H1 (cell line): ENCODE data around the gene NXNL2. TPM values are rescaled to one million over a fixed set of nuclear protein-coding genes. Genes with fewer than 3 reads are reported as not detected.

Experiments
- CHD1 ChIP-seq: IDR thresholded peaks from 2 replicates; pipeline ENCODE4 v1.6.1; 2012; ENCODE audit warnings: low read depth, low read length, improper control_type of control experiment
- CTBP2 ChIP-seq: IDR thresholded peaks from 2 replicates; pipeline ENCODE4 v1.7.0; 2011; ENCODE audit warnings: borderline replicate concordance, mild to moderate bottlenecking, moderate library complexity, mixed read lengths, low read length; ENCODE audit not compliant: insufficient read depth, insufficient read length
- KDM1A ChIP-seq: fragments of 200-600, 300-600 bp; sonication (generic); IDR thresholded peaks from 2 replicates; pipeline ENCODE4 v1.7.1; 2016; ENCODE audit warnings: mild to moderate bottlenecking, low read length, borderline replicate concordance
- KDM4A ChIP-seq: IDR thresholded peaks from one replicate; pipeline ENCODE4 v1.7.1; 2012; ENCODE audit warnings: low read depth, mild to moderate bottlenecking, moderate library complexity, low read length, inconsistent platforms; ENCODE audit not compliant: severe bottlenecking
- MAFK ChIP-seq: IDR thresholded peaks from 2 replicates; pipeline ENCODE4 v1.6.1; 2012; ENCODE audit warnings: low read depth, mild to moderate bottlenecking, improper control_type of control experiment, low read length
- RAD21 ChIP-seq, 2 experiments: IDR thresholded peaks in 1 of 2; conservative IDR thresholded peaks in 1 of 2; 2 replicates each; pipeline ENCODE4 v1.6.1; 2011; ENCODE audit warnings: low read depth in 2 of 2, low read length in 2 of 2, improper control_type of control experiment in 1 of 2, inconsistent platforms in 1 of 2, mild to moderate bottlenecking in 1 of 2, moderate library complexity in 1 of 2
- RBBP5 ChIP-seq: IDR thresholded peaks from 2 replicates; pipeline ENCODE4 v1.7.1; 2012; ENCODE audit warnings: low read depth, mild to moderate bottlenecking, inconsistent platforms, low read length, moderate library complexity, borderline replicate concordance
- polyA plus RNA-seq, 7 experiments: library from polyadenylated mRNA; depleted of rRNA in 3 of 7; stranded (reverse) in 5 of 7; unstranded in 2 of 7; fragments of >200 nt in 5 of 7; fragments of 200-250 nt in 2 of 7; gene quantifications; 1 replicate in 5 of 7; 2 replicates in 1 of 7; 4 replicates in 1 of 7; pipeline versions ENCODE4 v1.2.1 to v1.2.3, GENCODE V29; 2011 to 2013; ENCODE audit warnings: missing spikeins in 2 of 7, mixed read lengths in 2 of 7
- total RNA-seq: library from RNA; stranded (reverse); fragmentation: NEBNext Ultra II Directional; extraction: Animal tissue kit (Norgen Biotek cat#: 25700); gene quantifications from 2 replicates; pipeline ENCODE4 v1.2.1, GENCODE V29; 2021
- TF ChIP-seq, protein P1 (sequence below): IDR thresholded peaks from 2 replicates; pipeline ENCODE4 v1.6.1; 2011; ENCODE audit warnings: low read length, improper control_type of control experiment

The NXNL2 gene
- total and polyA plus RNA-seq, 2 of the 8 experiments (the other 6 are each of a cell fraction or from before 2014, with no cell fraction given) = 1.9 to 2.6 TPM

DNA sequence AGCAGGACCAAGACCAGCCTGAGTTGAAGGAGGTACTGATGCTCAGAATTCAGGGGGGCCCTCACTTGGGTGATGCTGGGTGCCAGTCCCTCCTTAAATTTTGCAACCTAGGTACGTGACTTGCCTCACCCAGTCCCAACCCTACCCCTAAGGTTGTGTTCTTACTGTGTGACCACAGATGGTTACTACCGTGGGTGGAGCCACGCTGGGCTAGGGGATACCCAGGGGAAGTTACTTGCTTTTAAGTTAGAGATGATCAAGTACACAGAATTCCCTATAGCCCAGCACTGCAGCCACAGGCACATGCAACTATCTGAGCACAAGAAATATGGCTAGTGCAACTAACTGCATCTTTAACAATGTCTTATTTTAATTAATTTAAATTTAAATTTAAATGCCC is 32.9 kb downstream of the NXNL2 start (continued):
- TF ChIP-seq CTBP2 (no peak), RBBP5 (no peak), RAD21 (IDR thresholded peaks at IDR 0.05 in 1 of 2, conservative IDR thresholded peaks at IDR 0.05 in 1 of 2; ENCODE audit: low read depth in 2 of 2, low read length in 2 of 2) (no peak), MAFK (no peak), KDM4A (no peak), CHD1 (no peak), KDM1A (no peak)
- TF ChIP-seq, protein P1, sequence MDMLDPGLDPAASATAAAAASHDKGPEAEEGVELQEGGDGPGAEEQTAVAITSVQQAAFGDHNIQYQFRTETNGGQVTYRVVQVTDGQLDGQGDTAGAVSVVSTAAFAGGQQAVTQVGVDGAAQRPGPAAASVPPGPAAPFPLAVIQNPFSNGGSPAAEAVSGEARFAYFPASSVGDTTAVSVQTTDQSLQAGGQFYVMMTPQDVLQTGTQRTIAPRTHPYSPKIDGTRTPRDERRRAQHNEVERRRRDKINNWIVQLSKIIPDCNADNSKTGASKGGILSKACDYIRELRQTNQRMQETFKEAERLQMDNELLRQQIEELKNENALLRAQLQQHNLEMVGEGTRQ = no peak
- TF ChIP-seq, all 59 proteins: peak for 0
